SK-N-SH (cell line): ENCODE data around the gene E2F4. TPM values are rescaled to one million over a fixed set of nuclear protein-coding genes. Genes with fewer than 3 reads are reported as not detected.

Experiments
- CTCF ChIA-PET: fragments of 300-600, 350-600 bp; formaldehyde crosslinking; extraction: SDS; loops from one replicate; lab custom pipeline; 2021; lab: Yijun Ruan, JAX
- POLR2A ChIA-PET: fragments of 350-600 bp; sonication (Branson Sonifier 250); formaldehyde crosslinking; extraction: SDS; loops from one replicate; lab custom pipeline; 2020; ENCODE audit warnings: antibody characterized with exemption, inconsistent platforms; lab: Yijun Ruan, JAX
- DNase-seq: peaks from one replicate; pipeline ENCODE4 v3.0.0; 2012
- H2AFZ ChIP-seq: fragments of 200-600 bp; sonication (generic); 2 replicates; pipeline ENCODE4 v1.8.1; 2016; ENCODE audit warnings: antibody characterized with exemption, mild to moderate bottlenecking, low read depth
- H3F3A ChIP-seq: fragments of 200-600 bp; sonication (generic); replicated peaks from 2 replicates; pipeline ENCODE3; 2016; ENCODE audit warnings: antibody characterized with exemption, mild to moderate bottlenecking; ENCODE audit not compliant: insufficient read depth
- H3K27ac ChIP-seq, 2 experiments: fragments of 200-500 bp in 1 of 2; fragments of 200-600 bp in 1 of 2; sonication (Bioruptor generic) in 1 of 2; sonication (generic), shearing (Covaris generic) in 1 of 2; 2 replicates each; pipeline versions ENCODE4 v1.5.1 to v1.6.1; 2014 to 2016; ENCODE audit warnings: low read depth in 2 of 2, inconsistent platforms in 1 of 2, low read length in 1 of 2, mild to moderate bottlenecking in 1 of 2, mixed read lengths in 1 of 2
- H3K27me3 ChIP-seq: fragments of 200-600 bp; sonication (generic), shearing (Covaris generic); 2 replicates; pipeline ENCODE4 v1.6.1; 2016; ENCODE audit warnings: mixed run types; ENCODE audit not compliant: insufficient read depth
- H3K36me3 ChIP-seq, 2 experiments: fragments of 200-500 bp in 1 of 2; fragments of 200-600 bp in 1 of 2; sonication (Bioruptor generic) in 1 of 2; sonication (generic) in 1 of 2; replicated peaks in 1 of 2; 2 replicates each; pipeline versions ENCODE3 to v1.5.1; 2014 to 2016; ENCODE audit warnings: low read length in 1 of 2, mild to moderate bottlenecking in 1 of 2; ENCODE audit not compliant: insufficient read depth in 2 of 2, control insufficient read depth in 1 of 2
- H3K4me1 ChIP-seq, 2 experiments: fragments of 200-500 bp in 1 of 2; fragments of 200-600 bp in 1 of 2; sonication (Bioruptor generic) in 1 of 2; sonication (generic), shearing (Covaris generic) in 1 of 2; 2 replicates each; pipeline versions ENCODE4 v1.5.1 to v1.6.1; 2014 to 2016; ENCODE audit warnings: low read depth in 1 of 2, low read length in 1 of 2, mixed run types in 1 of 2; ENCODE audit not compliant: insufficient read depth in 2 of 2, control insufficient read depth in 1 of 2
- H3K4me2 ChIP-seq: fragments of 200-600 bp; sonication (generic), shearing (Covaris generic); 2 replicates; pipeline ENCODE4 v1.6.1; 2017; ENCODE audit warnings: mixed run types
- H3K4me3 ChIP-seq, 2 experiments: fragments of 200-500 bp in 1 of 2; fragments of 200-600 bp in 1 of 2; sonication (Bioruptor generic) in 1 of 2; sonication (generic), shearing (Covaris generic) in 1 of 2; 2 replicates each; pipeline versions ENCODE4 v1.5.1 to v1.8.1; 2014 to 2016; ENCODE audit warnings: low read depth in 2 of 2, inconsistent platforms in 1 of 2, low read length in 1 of 2, mild to moderate bottlenecking in 1 of 2, mixed read lengths in 1 of 2, moderate library complexity in 1 of 2
- H3K79me2 ChIP-seq: fragments of 200-600 bp; sonication (generic); 2 replicates; pipeline ENCODE4 v1.8.1; 2017; ENCODE audit warnings: mild to moderate bottlenecking; ENCODE audit not compliant: insufficient read depth
- H3K9ac ChIP-seq: fragments of 200-600 bp; sonication (generic); 2 replicates; pipeline ENCODE4 v1.6.1; 2017; ENCODE audit warnings: mixed run types
- H3K9me2 ChIP-seq: fragments of 200-600 bp; sonication (generic); 2 replicates; pipeline ENCODE4 v1.6.1; 2017; ENCODE audit warnings: mixed run types
- H3K9me3 ChIP-seq: fragments of 200-600 bp; sonication (generic); 2 replicates; pipeline ENCODE4 v1.6.1; 2017; ENCODE audit warnings: mixed run types, mild to moderate bottlenecking, moderate library complexity
- H4K20me1 ChIP-seq: fragments of 200-600 bp; sonication (generic); 2 replicates; pipeline ENCODE4 v1.6.1; 2017; ENCODE audit warnings: mild to moderate bottlenecking, mixed run types; ENCODE audit not compliant: insufficient read depth
- CHD2 ChIP-seq: fragments of 150-350 bp; IDR thresholded peaks from 2 replicates; pipeline ENCODE4 v1.6.1; 2018; ENCODE audit warnings: low read length; ENCODE audit not compliant: partially characterized antibody
- EZH2phosphoT487 ChIP-seq: fragments of 200-600 bp; sonication (generic); IDR thresholded peaks from 2 replicates; pipeline ENCODE4 v1.6.1; 2017; ENCODE audit warnings: low read depth, mixed run types, mild to moderate bottlenecking, antibody characterized with exemption, moderate library complexity, borderline replicate concordance
- FOSL2 ChIP-seq: IDR thresholded peaks from 2 replicates; pipeline ENCODE4 v1.4.0; 2012; ENCODE audit warnings: low read depth, mild to moderate bottlenecking, moderate library complexity, borderline replicate concordance
- FOXM1 ChIP-seq: IDR thresholded peaks from 2 replicates; pipeline ENCODE4 v1.4.0; 2012; ENCODE audit warnings: low read depth, mild to moderate bottlenecking
- GATA2 ChIP-seq: sonication (generic); formaldehyde crosslinking; IDR thresholded peaks from 2 replicates; pipeline ENCODE4 v1.5.0; 2020; ENCODE audit warnings: mild to moderate bottlenecking, missing genetic modification reagents
- NFIC ChIP-seq: IDR thresholded peaks from 2 replicates; pipeline ENCODE4 v1.4.0; 2012; ENCODE audit warnings: borderline replicate concordance
- NRF1 ChIP-seq: IDR thresholded peaks from 2 replicates; pipeline ENCODE4 v1.6.1; 2012; ENCODE audit warnings: low read depth, mild to moderate bottlenecking, low read length
- PBX3 ChIP-seq: IDR thresholded peaks from 2 replicates; pipeline ENCODE4; 2012
- POLR2AphosphoS5 ChIP-seq: IDR thresholded peaks from 2 replicates; pipeline ENCODE4 v1.6.1; 2012; ENCODE audit warnings: low read depth, low read length
- RAD21 ChIP-seq: IDR thresholded peaks from 2 replicates; pipeline ENCODE4 v1.6.1; 2012; ENCODE audit warnings: mild to moderate bottlenecking, low read length
- RCOR1 ChIP-seq: fragments of 150-350 bp; IDR thresholded peaks from 2 replicates; pipeline ENCODE4 v1.6.1; 2017; ENCODE audit warnings: antibody characterized with exemption, low read length
- SMC3 ChIP-seq: IDR thresholded peaks from 2 replicates; pipeline ENCODE4 v1.6.1; 2012; ENCODE audit warnings: low read depth, low read length, improper control_type of control experiment
- TAF1 ChIP-seq: IDR thresholded peaks from 2 replicates; pipeline ENCODE4 v1.6.1; 2012; ENCODE audit warnings: low read depth, mild to moderate bottlenecking, low read length, moderate library complexity, borderline replicate concordance
- TCF12 ChIP-seq: IDR thresholded peaks from 2 replicates; pipeline ENCODE4 v1.4.0; 2012
- USF2 ChIP-seq: fragments of 150-350 bp; IDR thresholded peaks from 2 replicates; pipeline ENCODE4 v1.6.1; 2017; ENCODE audit warnings: antibody characterized with exemption, low read length, low read depth, borderline replicate concordance
- YY1 ChIP-seq: IDR thresholded peaks from 2 replicates; pipeline ENCODE4 v1.4.0; 2012; ENCODE audit warnings: low read depth, mild to moderate bottlenecking
- whole genome bisulfite sequencing: methylation state at CpG from one replicate; pipeline ENCODE4 v1.1.6; 2017; ENCODE audit warnings: low lambda C conversion rate; 5-methylcytosine and 5-hydroxymethylcytosine counted together
- polyA plus RNA-seq, 3 experiments: library from polyadenylated mRNA; depleted of rRNA; stranded (reverse); fragments of >200 nt; gene quantifications; 2 replicates each; pipeline ENCODE4 v1.2.3, GENCODE V29; 2012
- TF ChIP-seq, protein P1 (sequence below): fragments of 150-350 bp; IDR thresholded peaks from 2 replicates; pipeline ENCODE4 v1.6.1; 2016; ENCODE audit warnings: mild to moderate bottlenecking, low read depth, low read length
- TF ChIP-seq, protein P2 (sequence below): IDR thresholded peaks from 2 replicates; pipeline ENCODE4 v1.4.0; 2012; ENCODE audit warnings: low read depth

The E2F4 gene
- polyA plus RNA-seq, 1 of the 3 experiments (the other 2 are of a cell fraction): 168 TPM

DNA sequence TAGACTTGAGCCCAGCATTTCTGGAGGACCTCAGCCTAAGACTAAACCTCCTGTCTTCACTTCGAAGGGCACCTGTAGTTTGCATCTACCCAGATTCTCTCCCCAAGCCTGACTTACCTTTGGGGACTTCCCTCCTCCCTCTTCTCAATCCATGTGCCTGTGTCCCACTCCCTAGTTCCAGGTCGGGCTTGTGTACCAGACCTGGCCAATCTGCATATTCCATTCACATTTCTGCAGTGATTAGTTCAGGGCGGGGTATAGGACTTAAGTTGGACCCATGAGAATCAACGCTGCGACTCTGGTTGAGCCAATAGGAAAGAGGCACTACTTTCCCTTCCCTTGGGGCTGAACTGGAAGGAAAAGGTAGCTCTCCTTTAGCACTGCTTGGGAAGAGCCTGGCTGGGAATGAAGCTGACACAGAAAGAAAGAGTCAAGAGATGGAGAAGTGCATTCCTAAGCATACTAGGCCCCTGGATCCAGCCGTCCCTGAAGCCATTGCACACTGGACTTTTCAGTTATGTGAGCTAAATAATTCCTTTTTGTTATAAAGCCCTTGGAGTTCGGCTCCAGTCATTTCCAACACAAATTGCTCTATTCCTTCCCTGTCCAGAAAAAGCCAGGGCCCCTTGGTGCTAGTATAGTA is 34.7 kb upstream of the E2F4 start (continued):
- TF ChIP-seq PBX3 (no peak), USF2 (no peak), SMC3 (no peak), FOXM1 (no peak), YY1 (no peak), NRF1 (no peak), FOSL2 (no peak), EZH2phosphoT487 (no peak), POLR2AphosphoS5 (no peak), RCOR1 (no peak), TAF1 (no peak)
- TF ChIP-seq, protein P1, sequence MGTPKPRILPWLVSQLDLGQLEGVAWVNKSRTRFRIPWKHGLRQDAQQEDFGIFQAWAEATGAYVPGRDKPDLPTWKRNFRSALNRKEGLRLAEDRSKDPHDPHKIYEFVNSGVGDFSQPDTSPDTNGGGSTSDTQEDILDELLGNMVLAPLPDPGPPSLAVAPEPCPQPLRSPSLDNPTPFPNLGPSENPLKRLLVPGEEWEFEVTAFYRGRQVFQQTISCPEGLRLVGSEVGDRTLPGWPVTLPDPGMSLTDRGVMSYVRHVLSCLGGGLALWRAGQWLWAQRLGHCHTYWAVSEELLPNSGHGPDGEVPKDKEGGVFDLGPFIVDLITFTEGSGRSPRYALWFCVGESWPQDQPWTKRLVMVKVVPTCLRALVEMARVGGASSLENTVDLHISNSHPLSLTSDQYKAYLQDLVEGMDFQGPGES: no peak
- TF ChIP-seq, protein P2, sequence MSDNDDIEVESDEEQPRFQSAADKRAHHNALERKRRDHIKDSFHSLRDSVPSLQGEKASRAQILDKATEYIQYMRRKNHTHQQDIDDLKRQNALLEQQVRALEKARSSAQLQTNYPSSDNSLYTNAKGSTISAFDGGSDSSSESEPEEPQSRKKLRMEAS: no peak

GRCh38 chr16:67157892-67158635 is 33.9 kb upstream of the E2F4 start:
- no peak overlapping the region for H3K9ac ChIP-seq
- H3K4me1 ChIP-seq: peaks cover 4 to 24% of the 10 kb centered on the region in 2 experiments; a peak in 1 of 4 replicates
- POLR2A ChIA-PET: no interaction called here
- no peak overlapping the region for H3K27ac ChIP-seq
- no peak overlapping the region for H3K4me3 ChIP-seq
- H4K20me1 ChIP-seq: peaks cover 26% of the 10 kb centered on the region
- no peak overlapping the region for H2AFZ ChIP-seq
- H3K79me2 ChIP-seq: no peaks in the 10 kb centered on the region
- H3F3A ChIP-seq: peaks cover 14% of the 10 kb centered on the region
- no peak for TF ChIP-seq NFIC
- no peak for TF ChIP-seq EZH2phosphoT487
- TF ChIP-seq RAD21: no peak
- TF ChIP-seq GATA2: no peak
- TF ChIP-seq CHD2: no peak
- TF ChIP-seq TCF12: no peak
- TF ChIP-seq, all 33 proteins: peak for 0
- H3K4me2 ChIP-seq: peak overlapping the region; percentile 88
- H3K9me3 ChIP-seq: no peaks in the 10 kb centered on the region
- H3K9me2 ChIP-seq: no peaks in the 10 kb centered on the region
- CTCF ChIA-PET: interaction anchor here (1.0 to 14.2 kb wide), 10 partner anchors 12 to 263 kb away, joined by 3 to 470 read pairs (median 6); partner anchors contain the start of genes CBFB and NOL3
- DNase-seq: no peak
- H3K27me3 ChIP-seq: no peaks in the 10 kb centered on the region
- WGBS: 86% methylated on average over 7 of the region's 7 CpGs
- peaks cover 0 to 4% of the 10 kb centered on the region in 2 experiments for H3K36me3 ChIP-seq
